ENCODE data around the gene ZDHHC24. TPM values are rescaled to one million over a fixed set of nuclear protein-coding genes. Genes with fewer than 3 reads are reported as not detected.

ZDHHC24 gene
- total RNA-seq, 1 donor from 2014 or later = 15.4 TPM

DNA sequence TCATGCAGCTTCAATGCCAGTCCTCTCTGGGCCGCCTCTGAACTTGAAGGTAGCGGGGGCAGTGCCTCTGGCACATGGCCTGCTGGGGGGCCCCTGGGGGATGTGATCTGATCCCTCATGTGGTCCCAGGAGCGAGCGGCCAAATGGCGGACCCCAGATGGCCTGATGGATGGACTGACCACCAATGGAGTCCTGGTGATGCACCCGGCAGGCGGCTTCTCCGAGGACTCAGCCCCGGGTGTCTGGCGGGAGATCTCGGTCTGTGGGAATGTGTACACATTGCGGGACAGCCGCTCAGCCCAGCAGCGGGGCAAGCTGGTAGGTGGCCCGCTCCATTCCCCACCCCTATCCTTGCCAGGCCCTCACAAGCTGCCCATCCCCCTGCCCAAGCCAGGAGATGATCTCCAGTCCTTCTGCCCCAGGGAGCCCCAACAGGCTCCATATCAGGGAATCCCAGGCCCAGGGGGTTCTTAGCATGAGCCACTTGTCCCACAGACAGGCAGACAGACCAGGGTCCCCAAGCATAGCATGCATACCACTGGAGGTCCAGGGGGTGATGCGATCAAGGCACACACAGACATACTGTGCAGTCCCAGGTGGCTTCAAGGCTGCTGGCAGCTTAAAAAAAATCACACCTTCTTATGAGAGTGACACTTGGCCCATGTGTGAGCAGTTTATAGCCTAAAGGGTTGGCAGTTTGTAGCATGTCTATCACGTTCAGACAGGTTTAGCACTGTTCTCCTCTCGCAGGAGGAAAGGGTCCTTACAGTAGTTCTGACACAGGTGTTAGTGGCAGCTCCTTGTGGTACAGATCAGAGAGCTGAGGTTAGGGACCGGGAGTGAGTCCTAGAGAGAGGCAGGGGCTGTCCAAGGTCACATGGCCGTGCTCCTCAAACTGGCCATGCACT is 72.0 kb downstream of the ZDHHC24 start:
- no peak for DNase-seq (ENCODE audit: low read depth)

DNA sequence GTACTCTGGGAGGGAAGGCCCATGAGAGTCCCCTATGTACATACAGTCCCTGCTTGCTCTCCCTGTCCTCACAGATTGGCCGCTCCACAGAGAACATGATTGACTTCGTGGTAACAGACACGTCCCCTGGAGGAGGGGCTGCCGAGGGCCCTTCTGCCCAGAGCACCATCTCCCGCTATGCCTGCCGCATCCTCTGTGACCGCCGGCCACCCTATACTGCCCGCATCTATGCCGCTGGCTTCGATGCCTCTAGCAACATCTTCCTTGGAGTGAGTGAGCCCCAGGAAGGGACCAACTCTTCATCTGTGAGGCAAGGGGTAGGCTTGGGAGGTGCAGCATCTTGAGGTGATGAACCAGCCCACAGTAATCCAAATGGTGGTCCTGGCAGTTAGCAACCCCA is 72.7 kb downstream of the ZDHHC24 start:
- no peak for DNase-seq (ENCODE audit: low read depth)

DNA sequence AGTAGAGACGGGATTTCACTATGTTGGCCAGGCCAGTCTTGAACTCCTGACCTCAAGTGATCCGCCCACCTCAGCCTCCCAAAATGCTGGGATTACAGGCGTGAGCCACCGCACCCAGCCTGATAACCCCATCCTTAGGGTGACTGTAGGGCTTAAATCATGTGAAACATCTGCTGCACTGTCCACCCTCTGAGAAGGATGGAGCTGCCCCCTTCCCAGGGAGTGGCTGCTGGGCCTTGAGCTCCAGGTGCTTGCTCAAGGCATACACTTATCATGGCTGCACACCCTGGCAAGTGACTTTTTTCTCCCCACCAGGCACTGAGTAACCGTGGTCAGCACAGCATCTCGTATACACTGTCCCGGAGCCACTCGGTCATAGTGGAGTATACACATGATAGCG is 73.8 kb downstream of the ZDHHC24 start:
- no peak for DNase-seq (ENCODE audit: low read depth)

DNA sequence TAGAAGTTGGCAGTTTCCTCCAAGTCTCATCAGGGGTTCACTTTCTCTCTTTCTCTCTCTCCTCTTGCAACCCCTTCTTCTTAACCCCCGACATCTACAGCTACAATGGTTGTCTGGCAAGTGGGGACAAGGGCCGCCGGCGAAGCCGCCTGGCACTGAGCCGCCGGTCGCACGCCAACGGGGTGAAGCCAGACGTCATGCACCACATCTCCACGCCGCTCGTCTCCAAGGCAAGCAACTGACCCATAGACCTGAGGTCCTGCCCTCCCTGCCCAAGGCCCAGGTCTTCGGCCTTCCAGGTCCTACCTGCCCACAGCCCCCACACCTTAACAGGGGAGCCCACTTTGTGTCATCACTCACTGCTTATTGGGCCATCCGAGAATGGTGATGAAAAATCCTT is 74.7 kb downstream of the ZDHHC24 start:
- no peak for DNase-seq (ENCODE audit: low read depth)

Other genes with a start within 250 kb of the ZDHHC24 start
- gene CD248, start 229.0 kb downstream of the ZDHHC24 start, total RNA-seq = under 0.01 TPM in 1 of 2 replicates, not detected in the other
- gene RIN1, start 209.6 kb downstream of the ZDHHC24 start, total RNA-seq = 5.9 and 7.4 TPM in 2 replicates
- 50.1 and 74.1 TPM in 2 replicates for gene BRMS1, start 200.9 kb downstream of the ZDHHC24 start, total RNA-seq
- gene B4GAT1, start 198.4 kb downstream of the ZDHHC24 start, total RNA-seq = 20.7 and 32.2 TPM in 2 replicates
- 1.4 and 5.3 TPM in 2 replicates for gene SLC29A2, start 174.3 kb downstream of the ZDHHC24 start, total RNA-seq
- not detected in 2 replicates for gene NPAS4, start 125.0 kb downstream of the ZDHHC24 start, total RNA-seq
- 33.3 and 52.4 TPM in 2 replicates for gene MRPL11, start 107.2 kb downstream of the ZDHHC24 start, total RNA-seq
- gene PELI3, start 79.1 kb downstream of the ZDHHC24 start, total RNA-seq = 4.9 and 6.7 TPM in 2 replicates
- gene DPP3, start 65.6 kb downstream of the ZDHHC24 start, total RNA-seq = 73.6 and 95.2 TPM in 2 replicates
- gene BBS1, start 35.4 kb downstream of the ZDHHC24 start, total RNA-seq = 20.7 and 120 TPM in 2 replicates
- gene ACTN3, start 855 bp upstream of the ZDHHC24 start, total RNA-seq = not detected in 2 replicates
- gene CTSF, start 22.6 kb upstream of the ZDHHC24 start, total RNA-seq = 6.6 and 46.7 TPM in 2 replicates
- 0.35 and 0.80 TPM in 2 replicates for gene CCDC87, start 47.0 kb upstream of the ZDHHC24 start, total RNA-seq
- 21.0 and 23.8 TPM in 2 replicates for gene CCS, start 47.1 kb upstream of the ZDHHC24 start, total RNA-seq
- 17.9 and 36.4 TPM in 2 replicates for gene RBM14, start 70.6 kb upstream of the ZDHHC24 start, total RNA-seq
- 122 and 200 TPM in 2 replicates for gene RBM4, start 92.7 kb upstream of the ZDHHC24 start, total RNA-seq
- 16.1 and 26.7 TPM in 2 replicates for gene RBM4B, start 131.8 kb upstream of the ZDHHC24 start, total RNA-seq
- gene SPTBN2, start 183.2 kb upstream of the ZDHHC24 start, total RNA-seq = 88.6 and 208 TPM in 2 replicates